HCT116 (cell line): Measurements from ENCODE around the gene AATF.

ENCODE experiments used
- CEBPB ChIP-seq: IDR thresholded peaks from 2 replicates; pipeline ENCODE4 v1.6.1; 2012; ENCODE audit warnings: low read depth
- EZH2 ChIP-seq: fragments of 200-600 bp; sonication (generic); IDR thresholded peaks from 2 replicates; pipeline ENCODE4 v1.6.1; 2017; ENCODE audit warnings: antibody characterized with exemption, mixed run types
- EZH2phosphoT487 ChIP-seq: fragments of 200-600 bp; IDR thresholded peaks from 2 replicates; pipeline ENCODE4 v1.6.1; 2018; ENCODE audit warnings: antibody characterized with exemption, borderline replicate concordance
- FOSL1 ChIP-seq: IDR thresholded peaks from 2 replicates; pipeline ENCODE4 v1.6.1; 2012; ENCODE audit warnings: low read depth
- POLR2A ChIP-seq: IDR thresholded peaks from 2 replicates; pipeline ENCODE4 v1.7.0; 2011; ENCODE audit warnings: borderline replicate concordance; ENCODE audit not compliant: insufficient read depth, insufficient read length; ENCODE audit errors: extremely low read depth
- POLR2AphosphoS5 ChIP-seq: IDR thresholded peaks from 2 replicates; pipeline ENCODE4 v1.6.1; 2011; ENCODE audit warnings: mild to moderate bottlenecking, low read depth, low read length, moderate library complexity
- RAD21 ChIP-seq: IDR thresholded peaks from 2 replicates; pipeline ENCODE4 v1.6.1; 2012; ENCODE audit warnings: low read depth, mild to moderate bottlenecking
- SIN3A ChIP-seq: IDR thresholded peaks from 2 replicates; pipeline ENCODE4 v1.6.1; 2012; ENCODE audit warnings: low read depth
- YY1 ChIP-seq: IDR thresholded peaks from 2 replicates; pipeline ENCODE4 v1.6.1; 2011; ENCODE audit warnings: low read length, low read depth, moderate library complexity, mild to moderate bottlenecking; ENCODE audit not compliant: insufficient replicate concordance; ENCODE audit errors: extremely low read depth
- ZNF274 ChIP-seq: fragments of 200-500 bp; sonication (Bioruptor generic); IDR thresholded peaks from 2 replicates; pipeline ENCODE4 v1.6.1; 2014; ENCODE audit warnings: mild to moderate bottlenecking, low read depth, low read length, inconsistent platforms
- TF ChIP-seq, protein P1 (sequence below): IDR thresholded peaks from 2 replicates; pipeline ENCODE4 v1.6.1; 2012; ENCODE audit warnings: low read depth
- TF ChIP-seq, protein P2 (sequence below), 3 experiments: fragments of 200-600 bp in 1 of 3; sonication (generic) in 1 of 3; IDR thresholded peaks in 2 of 3; conservative IDR thresholded peaks in 1 of 3; 2 replicates each; pipeline ENCODE4 v1.5.1; 2012 to 2017; ENCODE audit warnings: low read depth in 2 of 3, low read length in 2 of 3, antibody characterized with exemption in 1 of 3, borderline replicate concordance in 1 of 3, control low read depth in 1 of 3, mild to moderate bottlenecking in 1 of 3, mixed read lengths in 1 of 3, mixed run types in 1 of 3, moderate library complexity in 1 of 3; ENCODE audit not compliant: insufficient read depth in 1 of 3
- TF ChIP-seq, protein P3 (sequence below): IDR thresholded peaks from 2 replicates; pipeline ENCODE4 v1.6.1; 2012

DNA sequence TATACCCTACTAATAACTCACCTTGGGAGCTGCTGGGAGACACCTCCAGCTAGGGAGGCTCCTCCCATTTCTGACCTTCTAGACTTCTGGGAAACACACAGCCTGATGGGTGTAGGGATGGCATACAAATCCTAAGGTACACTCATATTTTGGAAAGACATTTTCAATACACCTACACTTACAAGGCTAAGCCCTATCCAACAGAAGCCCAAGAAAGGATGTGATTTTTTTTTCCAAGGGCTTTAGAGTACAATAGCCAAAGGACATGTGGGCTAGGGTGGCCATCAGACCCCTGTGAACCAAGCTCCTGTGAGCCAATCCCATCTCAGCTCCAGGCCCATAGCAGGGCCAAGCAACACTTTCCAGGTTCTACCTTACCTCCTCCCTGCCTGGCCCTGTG lies 143.9 kb downstream of the AATF start:
- TF ChIP-seq YY1 (no peak), EZH2 (no peak), POLR2A (no peak), ZNF274 (no peak), EZH2phosphoT487 (no peak), RAD21 (no peak), POLR2AphosphoS5 (no peak), FOSL1 (no peak), SIN3A (no peak), CEBPB (no peak)
- TF ChIP-seq, protein P1, sequence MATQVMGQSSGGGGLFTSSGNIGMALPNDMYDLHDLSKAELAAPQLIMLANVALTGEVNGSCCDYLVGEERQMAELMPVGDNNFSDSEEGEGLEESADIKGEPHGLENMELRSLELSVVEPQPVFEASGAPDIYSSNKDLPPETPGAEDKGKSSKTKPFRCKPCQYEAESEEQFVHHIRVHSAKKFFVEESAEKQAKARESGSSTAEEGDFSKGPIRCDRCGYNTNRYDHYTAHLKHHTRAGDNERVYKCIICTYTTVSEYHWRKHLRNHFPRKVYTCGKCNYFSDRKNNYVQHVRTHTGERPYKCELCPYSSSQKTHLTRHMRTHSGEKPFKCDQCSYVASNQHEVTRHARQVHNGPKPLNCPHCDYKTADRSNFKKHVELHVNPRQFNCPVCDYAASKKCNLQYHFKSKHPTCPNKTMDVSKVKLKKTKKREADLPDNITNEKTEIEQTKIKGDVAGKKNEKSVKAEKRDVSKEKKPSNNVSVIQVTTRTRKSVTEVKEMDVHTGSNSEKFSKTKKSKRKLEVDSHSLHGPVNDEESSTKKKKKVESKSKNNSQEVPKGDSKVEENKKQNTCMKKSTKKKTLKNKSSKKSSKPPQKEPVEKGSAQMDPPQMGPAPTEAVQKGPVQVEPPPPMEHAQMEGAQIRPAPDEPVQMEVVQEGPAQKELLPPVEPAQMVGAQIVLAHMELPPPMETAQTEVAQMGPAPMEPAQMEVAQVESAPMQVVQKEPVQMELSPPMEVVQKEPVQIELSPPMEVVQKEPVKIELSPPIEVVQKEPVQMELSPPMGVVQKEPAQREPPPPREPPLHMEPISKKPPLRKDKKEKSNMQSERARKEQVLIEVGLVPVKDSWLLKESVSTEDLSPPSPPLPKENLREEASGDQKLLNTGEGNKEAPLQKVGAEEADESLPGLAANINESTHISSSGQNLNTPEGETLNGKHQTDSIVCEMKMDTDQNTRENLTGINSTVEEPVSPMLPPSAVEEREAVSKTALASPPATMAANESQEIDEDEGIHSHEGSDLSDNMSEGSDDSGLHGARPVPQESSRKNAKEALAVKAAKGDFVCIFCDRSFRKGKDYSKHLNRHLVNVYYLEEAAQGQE: no peak
- TF ChIP-seq, protein P2, sequence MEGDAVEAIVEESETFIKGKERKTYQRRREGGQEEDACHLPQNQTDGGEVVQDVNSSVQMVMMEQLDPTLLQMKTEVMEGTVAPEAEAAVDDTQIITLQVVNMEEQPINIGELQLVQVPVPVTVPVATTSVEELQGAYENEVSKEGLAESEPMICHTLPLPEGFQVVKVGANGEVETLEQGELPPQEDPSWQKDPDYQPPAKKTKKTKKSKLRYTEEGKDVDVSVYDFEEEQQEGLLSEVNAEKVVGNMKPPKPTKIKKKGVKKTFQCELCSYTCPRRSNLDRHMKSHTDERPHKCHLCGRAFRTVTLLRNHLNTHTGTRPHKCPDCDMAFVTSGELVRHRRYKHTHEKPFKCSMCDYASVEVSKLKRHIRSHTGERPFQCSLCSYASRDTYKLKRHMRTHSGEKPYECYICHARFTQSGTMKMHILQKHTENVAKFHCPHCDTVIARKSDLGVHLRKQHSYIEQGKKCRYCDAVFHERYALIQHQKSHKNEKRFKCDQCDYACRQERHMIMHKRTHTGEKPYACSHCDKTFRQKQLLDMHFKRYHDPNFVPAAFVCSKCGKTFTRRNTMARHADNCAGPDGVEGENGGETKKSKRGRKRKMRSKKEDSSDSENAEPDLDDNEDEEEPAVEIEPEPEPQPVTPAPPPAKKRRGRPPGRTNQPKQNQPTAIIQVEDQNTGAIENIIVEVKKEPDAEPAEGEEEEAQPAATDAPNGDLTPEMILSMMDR (IDR thresholded peaks at IDR 0.05 in 2 of 3, conservative IDR thresholded peaks at IDR 0.05 in 1 of 3; ENCODE audit: borderline replicate concordance in 1 of 3, insufficient read depth in 1 of 3, low read depth in 2 of 3, low read length in 2 of 3): no peak
- TF ChIP-seq, protein P3, sequence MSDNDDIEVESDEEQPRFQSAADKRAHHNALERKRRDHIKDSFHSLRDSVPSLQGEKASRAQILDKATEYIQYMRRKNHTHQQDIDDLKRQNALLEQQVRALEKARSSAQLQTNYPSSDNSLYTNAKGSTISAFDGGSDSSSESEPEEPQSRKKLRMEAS: no peak
